ENCODE measurements around the gene DHRS9.
"Not testable (repeated sequence)": the region's sequence is repeated elsewhere in the genome, so short reads cannot be mapped to it uniquely, and the experiment has no call there.

Gene DHRS9

DNA sequence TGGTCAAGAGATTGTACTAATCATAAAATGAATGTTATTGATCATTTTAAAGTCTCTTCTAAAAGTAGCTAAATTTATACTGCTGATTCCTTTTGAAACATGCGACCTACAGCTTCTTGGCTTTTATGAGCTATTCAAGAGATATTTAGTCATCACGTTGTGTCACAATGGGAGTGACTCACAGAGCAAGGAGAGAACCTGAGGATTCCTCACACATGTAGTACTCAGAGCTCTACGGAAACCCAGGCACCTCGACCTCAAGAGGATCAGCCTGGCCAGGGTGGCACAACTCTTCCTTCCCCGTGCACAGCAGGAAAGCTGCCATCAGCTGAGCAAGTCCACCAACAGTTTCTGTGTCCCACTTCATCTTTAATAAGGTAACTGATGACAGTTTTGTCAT lies at the start of gene DHRS9:
DHRS9 (plus strand) TSS at position 223 of the 400 bp plus-strand sequence. CDS start 12,019 bp downstream, outside the sequence.
- DNase-seq (ENCODE audit: low spot score) = peak; percentile 94

DNA sequence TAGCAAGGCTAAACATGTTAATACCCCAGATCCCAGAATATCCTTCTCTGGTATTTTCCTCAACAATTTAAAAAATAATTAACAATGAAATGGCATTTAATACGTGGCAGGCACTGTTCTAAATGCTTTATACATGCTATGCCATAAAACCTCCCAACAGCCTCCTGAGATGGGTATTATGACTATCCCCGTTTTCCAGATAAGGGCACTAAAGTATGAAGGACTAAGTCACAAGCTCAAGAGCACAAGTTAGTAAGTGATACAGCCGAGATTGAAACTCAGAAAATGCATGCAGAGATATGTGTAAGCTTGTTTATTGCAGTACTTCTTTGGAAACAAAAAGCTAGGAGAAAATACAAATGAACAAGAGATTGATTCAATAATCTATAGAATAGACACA lies 46.2 kb upstream of the DHRS9 start:
- DNase-seq (ENCODE audit: low spot score) = no peak

DNA sequence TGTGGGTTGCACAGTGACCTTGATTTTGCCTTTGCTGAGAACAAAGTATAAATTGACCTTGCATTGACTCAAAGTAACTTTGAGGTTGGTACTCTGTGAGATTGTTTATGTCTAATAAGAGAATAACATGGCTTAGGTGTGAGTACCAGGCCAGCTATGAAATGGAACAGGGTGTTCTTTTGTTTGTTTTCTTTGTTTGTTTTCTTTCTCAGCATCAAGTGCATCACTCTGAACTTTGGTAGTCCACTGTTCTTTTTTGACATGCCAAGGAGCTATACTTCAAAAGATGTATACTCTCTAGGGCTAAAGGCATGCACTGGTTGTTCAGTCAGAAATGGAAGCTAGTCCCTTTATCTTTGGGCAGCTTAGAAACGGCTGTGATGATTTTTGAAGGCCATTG lies 43.3 kb upstream of the DHRS9 start:
- DNase-seq (ENCODE audit: low spot score) = no peak

DNA sequence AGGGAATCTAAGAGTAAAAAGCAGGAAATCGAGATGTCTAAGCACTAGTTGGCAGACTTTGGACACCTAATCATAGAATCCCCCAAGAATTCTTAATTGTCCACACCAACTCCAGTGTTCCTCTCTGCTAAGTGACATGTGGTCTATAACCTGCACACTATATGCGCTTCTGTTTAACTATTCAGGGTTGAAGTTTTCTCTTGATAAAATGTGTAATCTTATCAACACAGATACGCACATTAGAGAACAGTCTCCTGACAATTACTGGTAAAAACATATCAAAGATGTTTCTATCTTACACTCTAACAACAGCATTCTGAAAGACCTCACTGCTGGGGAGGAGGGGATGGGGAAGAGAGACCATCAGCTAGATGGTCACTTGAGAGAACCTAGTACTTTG lies 42.1 kb upstream of the DHRS9 start:
- no peak for DNase-seq (ENCODE audit: low spot score)

DNA sequence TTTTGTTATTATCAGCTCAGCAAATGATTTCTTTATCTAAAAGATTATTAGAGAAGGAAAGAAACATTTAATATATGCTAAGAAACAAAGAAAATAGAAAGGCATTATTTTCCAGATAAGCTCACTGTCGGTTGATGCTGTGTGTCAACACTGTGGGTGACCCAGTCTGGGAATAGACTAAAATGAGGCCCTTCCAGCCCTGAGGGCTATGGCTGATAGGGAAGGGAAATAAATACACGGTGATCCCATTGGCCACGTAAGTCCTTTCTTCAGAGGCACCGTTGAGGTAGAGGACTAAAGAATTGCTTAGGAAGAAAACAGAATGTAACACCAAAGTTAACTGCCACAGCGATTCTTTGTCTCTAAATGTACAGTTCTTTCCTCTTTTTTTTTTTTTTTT lies 40.0 kb upstream of the DHRS9 start:
- DNase-seq (ENCODE audit: low spot score) = no peak

DNA sequence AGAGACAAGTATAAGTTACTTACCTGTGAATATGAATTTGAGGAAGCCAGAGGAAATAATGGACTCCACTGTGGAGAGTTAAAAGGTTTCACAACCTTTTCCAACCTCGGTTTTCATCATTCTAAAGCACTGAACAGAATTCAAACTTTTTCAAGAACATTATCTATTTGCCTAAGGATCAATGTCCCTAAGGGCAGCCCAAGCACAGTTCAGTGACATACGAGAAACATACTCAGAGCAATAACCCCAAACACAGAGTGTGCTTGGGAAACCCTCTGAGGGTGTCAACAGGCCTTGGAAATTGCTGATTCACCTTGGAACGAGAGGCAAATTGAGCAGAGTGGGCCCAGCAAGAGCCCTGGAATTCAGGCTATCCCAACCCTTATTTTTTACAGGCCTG lies 38.2 kb upstream of the DHRS9 start, which contains the start of gene ABCB11:
ABCB11 (minus strand) TSS at position 123 of the 400 bp plus-strand sequence. CDS start 13,199 bp downstream, outside the sequence.
- no peak for DNase-seq (ENCODE audit: low spot score)

DNA sequence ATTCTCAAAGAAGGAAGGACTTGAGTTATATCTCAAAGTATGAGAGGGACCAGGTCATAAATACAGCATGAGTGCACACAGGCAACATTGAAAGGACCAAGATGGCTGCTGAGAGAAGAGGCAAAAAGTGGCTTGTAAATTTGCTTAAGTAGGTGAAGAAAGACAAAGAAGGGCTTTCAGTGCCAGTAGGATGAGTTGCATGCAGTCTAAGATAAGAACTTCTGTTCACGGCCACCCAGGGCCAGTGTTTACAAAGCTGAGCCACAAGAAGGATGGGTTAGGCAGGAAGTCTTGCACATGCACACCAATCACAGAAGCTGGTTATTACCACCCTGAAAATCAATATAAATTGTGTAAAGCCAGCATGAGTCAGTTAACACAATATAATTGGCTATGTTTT lies 35.1 kb upstream of the DHRS9 start:
- DNase-seq (ENCODE audit: low spot score) = peak; percentile 30

DNA sequence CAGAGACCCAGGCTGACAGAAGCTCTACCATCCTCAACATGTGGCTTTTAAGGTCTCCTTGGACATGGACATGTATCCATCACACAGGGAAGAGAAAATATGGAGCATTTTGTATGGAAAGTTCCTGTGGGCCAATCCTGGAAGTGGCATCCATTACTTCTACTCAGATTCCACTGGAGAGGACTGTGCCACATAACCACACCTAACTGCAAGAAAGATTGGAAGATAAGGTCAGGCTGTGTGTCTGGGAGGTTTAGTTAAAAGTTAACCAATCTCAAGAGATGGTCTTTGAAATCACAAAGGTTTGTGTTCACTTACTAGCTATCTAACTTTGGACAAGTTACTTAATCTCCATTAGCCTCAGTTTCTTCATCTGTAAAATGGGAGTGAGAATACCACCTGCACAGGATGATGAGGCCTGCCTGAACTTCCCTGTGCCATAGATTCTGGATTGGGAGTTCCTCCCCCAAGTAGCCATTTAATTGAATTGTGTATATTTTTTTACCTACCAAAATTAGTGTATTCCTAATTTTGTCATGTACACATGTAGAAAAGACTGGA lies 34.3 kb upstream of the DHRS9 start:
- DNase-seq (ENCODE audit: low spot score) = no peak

DNA sequence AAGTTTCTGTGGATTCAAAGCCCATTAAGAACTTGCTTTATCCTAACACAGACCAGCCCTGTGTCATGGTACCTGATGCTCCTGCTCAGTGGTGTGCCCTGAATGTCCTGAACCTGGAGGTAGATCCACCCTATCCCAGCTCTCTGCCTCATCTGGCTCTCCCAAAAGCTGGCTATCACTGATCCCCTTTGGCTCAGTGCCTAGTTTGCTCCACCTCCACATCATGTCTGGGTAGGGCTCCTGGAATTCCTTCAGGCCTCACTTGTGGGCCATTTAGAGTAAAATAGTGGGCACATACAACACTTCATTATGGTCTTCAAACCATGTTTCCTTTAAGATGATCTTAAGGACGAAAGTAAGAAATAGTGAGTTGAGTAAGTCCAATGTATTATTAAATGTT lies 33.5 kb upstream of the DHRS9 start:
- DNase-seq (ENCODE audit: low spot score) = no peak

DNA sequence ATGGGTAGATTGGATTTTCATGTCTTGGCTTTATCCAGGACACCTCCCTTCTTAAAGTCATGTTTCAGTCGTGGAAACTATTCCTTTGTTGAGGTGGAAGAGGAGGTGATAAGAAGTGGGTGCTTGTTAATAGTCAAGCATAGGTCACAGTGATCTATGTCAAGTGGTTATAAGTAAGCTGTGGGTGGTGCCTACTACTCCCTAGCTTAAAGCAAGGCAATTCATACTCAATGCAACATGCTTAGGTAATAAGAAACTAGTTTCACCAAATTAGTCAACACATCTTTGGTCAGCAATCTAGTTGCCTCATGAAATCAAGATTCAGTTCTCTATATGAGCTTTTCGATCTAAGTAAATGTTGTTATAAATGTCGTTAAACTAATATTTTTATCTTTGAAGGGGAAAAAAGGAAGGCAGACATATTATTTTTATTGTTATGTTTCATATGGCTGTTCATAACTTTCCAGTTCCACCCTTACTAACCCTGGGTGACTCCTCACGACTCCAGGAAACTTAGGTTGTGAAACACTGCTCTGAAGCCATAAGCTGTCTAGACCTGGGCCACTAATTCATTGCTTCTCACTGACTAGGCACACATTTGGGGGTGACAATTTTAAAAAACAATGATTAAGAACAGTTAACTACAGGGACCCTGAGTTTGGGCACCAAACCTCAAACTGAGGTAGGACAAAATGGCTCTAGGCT lies 32.5 kb upstream of the DHRS9 start:
- peak; percentile 16 for DNase-seq (ENCODE audit: low spot score)

DNA sequence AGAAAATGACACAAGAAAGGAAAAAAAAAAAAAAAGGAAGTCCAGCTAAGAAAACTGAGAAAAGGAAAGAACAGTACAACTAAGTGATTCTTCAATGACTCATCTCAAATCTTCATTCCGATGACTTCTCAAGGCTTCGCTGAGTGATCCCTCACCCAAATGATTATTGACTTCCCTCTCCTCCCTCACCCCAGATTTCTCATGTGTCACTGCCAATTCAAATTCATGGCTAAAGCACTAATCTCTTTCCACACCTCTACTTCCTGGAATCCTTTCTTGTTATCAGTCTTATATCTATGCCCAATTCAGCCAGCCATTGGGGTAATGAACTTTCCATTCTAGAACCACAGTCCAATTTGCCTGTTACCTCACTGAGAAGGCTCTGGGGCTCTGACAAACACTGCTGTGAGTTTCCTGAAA lies 31.0 kb upstream of the DHRS9 start:
- peak; percentile 90 for DNase-seq (ENCODE audit: low spot score)

DNA sequence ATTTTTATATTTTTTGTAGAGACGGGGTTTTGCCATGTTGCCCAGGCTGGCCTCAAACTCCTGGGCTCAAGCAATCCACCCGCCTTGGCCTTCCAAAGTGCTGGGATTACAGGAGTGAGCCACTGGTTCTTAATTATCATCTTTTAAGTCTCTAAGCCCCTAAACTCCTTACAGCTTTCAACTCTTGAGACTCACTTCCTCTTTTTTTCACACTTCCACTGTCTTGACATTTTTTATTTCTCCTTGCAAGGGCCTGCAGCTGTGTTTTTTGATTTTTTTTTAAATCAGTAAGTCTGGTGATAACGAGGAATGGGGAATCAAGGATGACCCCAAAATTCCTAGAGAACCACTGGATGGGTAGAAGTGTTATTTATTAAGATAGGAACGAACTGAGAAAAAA lies 29.7 kb upstream of the DHRS9 start:
- no peak for DNase-seq (ENCODE audit: low spot score)

DNA sequence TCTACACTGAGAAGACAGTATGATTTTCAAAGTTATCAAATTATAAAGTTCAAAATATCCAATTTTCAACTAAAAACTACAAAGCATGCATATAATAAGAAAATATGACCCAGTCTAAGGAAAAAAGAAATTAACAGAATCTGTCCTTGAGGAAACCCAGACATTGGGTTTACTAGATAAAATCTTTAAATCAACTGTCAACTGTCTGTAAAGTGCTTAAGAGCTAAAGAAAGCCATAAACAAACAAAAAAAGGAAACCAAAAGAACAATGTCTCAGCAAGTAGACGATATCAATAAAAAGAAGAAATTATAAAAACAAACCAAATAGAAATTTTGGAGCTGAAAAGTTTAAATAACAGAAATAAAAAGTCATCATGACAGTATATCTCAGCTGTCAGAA lies 27.8 kb upstream of the DHRS9 start:
- no peak for DNase-seq (ENCODE audit: low spot score)

DNA sequence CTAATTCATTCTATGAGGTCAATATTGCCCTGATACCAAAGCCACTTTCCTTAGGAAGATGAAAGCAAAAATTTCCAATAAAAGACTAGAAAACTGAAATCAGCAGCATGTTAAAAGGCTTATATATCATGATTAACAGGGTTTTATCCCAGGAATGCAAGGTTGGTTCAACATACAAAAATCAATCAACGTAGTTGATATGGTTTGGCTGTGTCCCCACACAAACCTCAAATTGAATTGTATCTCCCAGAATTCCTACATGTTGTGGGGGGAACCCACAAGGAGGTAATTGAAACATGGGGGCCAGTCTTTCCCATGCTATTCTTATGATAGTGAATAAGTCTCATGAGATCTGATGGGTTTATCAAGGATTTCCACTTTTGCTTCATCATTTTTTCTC lies 26.5 kb upstream of the DHRS9 start:
- DNase-seq (ENCODE audit: low spot score) = no peak

DNA sequence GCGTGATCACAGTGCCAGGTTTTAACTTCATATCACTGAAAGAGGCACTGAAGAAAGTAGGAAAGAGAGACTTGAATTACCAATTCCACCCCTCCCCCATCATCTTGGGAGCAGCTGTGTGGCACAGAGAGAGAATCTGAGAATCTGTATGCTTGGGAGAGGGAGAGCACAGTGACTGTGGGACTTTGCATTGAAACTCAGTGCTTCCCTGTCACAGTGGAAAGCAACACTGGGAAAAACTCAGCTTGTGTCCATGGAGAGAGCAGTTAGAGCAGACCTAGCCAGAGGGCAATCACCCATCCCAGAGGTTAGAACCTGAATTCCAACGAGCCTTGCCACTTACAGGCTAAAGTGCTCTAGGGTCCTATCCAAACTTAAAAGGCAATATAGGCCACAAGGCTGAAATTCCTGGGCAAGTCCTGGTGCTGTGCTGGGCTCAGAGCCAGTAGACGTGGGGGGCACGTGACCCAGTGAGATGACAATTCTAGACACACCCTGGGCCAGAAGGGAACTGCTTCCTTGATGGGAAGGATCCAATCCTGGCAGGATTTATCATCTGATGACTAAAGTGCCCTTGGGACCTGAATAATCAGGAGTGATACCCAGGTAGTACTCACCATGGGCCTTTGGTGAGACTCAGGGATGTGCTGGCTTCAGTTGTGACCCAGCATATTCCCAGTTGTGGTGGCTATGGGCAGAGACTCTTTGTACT lies 22.8 kb upstream of the DHRS9 start:
- DNase-seq (ENCODE audit: low spot score) = peak; percentile 38

DNA sequence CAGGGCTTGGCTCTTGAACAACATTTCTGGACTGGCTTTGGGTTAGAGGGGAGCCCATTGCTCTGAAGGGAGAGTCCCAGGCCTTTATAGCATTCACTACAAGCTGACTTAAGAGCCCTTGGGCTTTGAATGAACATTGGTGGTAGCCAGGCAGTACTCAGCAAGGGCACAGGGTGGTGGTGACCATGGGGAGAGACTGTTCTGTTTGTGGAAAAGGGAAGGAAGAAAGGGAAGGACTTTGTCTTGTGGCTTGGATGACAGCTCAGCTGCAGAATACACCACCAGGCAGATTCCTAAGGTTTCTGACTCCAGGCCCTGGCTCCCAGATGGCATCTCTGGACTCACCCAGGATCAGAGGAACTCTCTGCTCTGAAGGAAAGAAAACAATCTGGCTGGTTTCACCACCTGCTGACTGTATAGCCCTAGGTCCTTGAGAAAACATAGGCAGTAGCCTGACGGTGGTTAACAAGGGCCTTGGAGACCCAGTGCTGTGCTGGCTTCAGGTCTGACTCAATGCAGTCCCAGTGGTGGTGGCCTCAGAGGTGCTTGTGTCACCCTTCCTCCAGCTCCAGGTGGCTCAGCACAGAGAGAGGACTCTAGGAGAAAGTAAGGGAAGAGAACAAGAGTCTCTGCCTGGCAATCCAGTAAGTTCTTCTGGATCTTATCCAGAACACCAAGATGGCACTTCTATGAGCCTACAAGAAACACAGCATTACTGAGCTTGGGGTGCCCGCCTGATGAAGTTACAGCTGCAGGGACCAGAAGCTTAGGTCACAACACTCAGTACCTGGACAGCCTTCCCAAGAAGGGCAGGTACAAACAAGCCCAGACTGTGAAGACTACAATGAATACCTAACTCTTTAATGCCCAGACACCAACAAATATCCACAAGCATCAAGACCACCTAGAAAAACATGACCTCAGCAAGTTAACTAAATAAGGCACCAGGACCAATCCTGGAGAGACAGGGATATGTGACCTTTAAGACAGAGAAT lies 21.8 kb upstream of the DHRS9 start:
- DNase-seq (ENCODE audit: low spot score) = no peak

DNA sequence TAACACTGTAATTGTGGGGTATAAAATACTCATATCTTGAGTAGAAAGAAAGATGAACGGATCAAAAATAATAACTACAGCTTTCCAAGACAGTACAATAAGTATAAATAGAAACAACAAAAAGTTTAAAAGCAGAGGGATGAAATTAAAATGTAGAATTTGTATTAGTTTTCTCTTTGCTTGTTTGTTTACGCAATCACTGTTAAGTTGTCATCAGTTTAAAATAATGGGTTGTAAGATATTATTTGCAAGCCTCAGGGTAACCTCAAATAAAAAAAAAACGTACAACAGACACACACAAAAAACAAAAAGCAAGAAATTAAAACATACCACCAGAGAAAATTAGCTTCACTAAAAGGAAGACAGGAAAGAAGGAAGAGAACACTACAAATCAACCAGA lies 20.2 kb upstream of the DHRS9 start:
- no peak for DNase-seq (ENCODE audit: low spot score)

DNA sequence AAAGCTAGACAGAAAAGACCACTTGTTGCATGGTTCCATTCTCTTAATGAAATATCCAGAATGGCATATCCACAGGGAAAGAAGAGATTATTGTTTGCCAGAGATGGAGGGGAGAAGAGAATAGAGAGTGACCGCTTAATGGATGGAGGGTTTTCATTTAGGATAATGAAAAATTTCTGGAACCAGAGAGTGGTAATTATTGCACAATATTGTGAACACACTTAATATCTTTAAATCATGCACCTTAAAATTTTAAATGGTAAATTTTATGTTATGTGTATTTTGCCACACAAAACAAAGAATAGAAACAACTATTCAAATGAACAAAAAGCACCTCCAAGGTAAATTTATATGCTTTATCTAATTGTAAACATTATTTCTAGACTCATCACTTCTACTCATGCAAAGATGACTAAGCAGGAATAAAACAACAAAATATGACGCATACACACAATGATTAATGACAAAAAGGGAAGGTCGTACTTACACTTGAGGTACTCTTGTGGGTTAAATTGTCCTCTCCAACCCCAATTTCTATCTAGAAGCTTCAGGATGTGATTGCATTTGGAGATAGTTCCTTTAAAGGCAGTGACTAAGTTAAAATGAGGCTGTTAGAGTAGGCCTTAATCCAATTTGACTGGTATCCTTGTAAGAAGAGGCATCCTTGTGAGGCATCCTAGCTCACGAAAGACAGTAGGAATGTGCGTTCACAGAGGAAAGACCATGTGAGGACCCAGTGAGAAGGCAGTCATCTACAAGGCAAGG lies 18.7 kb upstream of the DHRS9 start:
- DNase-seq (ENCODE audit: low spot score) = no peak

DNA sequence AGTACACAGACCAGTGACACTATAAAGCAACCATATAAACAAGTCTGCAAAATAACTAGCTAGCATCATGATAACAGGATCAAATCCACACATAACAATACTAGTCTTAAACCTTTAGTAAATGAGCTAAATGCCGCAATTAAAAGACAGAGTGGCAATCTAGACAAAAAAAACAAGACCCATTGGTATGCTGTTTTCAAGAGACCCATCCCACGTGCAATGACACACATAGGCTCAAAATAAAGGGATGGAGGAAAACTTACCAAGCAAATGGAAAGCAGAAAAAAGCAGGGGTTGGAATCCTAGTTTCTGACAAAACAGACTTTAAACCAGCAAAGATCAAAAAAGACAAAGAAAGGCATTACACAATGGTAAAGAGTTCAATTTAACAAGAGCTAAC lies 14.8 kb upstream of the DHRS9 start:
- not testable (repeated sequence) for DNase-seq (ENCODE audit: low spot score)

DNA sequence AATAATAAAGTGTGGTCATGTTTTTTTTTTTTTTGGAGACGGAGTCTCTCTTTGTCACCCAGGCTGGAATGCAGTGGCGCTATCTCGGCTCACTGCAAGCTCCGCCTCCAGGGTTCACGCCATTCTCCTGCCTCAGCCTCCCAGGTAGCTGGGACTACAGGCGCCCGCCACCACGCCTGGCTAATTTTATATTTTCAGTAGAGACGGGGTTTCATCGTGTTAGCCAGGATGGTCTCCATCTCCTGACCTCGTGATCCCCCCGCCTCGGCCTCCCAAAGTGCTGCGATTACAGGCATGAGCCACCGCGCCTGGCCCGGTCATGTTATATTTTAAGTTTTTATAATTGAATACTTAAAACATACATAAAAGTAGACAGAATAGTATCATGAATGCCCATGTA lies 5.2 kb upstream of the DHRS9 start:
- DNase-seq (ENCODE audit: low spot score) = not testable (repeated sequence)

DNA sequence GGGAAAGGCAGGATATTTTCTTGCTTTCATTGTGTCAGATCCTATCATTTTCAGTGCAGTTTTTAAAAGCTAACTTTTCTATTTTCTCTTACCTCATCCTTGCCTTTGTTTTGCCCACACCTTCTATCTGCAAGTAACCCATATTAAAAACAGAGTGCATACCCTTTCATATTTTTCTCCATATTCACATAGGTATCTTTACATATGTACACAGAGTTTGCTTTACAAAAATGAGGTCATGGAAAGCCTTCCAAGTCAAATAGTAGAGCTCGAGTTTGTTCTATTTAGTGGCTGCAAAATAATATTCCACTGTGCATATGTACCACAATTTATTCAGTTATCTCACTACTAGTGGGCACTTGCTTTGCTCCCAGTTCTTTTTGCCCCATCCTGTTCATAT lies 3.9 kb upstream of the DHRS9 start:
- no peak for DNase-seq (ENCODE audit: low spot score)

Measured in kidney tubule cell (primary cell).